HUDEP-2 (cell line): ENCODE results near the gene KDM1A.
"Not testable (repeated sequence)": the region's sequence is repeated elsewhere in the genome, so short reads cannot be mapped to it uniquely, and the experiment has no call there.

ENCODE experiments used
- DNase-seq, 76 experiments: peaks; one replicate each; lab custom pipeline; 2025; ENCODE audit not compliant: unreplicated experiment in 76 of 76; lab: John Stamatoyannopoulos, UW

KDM1A gene

DNA sequence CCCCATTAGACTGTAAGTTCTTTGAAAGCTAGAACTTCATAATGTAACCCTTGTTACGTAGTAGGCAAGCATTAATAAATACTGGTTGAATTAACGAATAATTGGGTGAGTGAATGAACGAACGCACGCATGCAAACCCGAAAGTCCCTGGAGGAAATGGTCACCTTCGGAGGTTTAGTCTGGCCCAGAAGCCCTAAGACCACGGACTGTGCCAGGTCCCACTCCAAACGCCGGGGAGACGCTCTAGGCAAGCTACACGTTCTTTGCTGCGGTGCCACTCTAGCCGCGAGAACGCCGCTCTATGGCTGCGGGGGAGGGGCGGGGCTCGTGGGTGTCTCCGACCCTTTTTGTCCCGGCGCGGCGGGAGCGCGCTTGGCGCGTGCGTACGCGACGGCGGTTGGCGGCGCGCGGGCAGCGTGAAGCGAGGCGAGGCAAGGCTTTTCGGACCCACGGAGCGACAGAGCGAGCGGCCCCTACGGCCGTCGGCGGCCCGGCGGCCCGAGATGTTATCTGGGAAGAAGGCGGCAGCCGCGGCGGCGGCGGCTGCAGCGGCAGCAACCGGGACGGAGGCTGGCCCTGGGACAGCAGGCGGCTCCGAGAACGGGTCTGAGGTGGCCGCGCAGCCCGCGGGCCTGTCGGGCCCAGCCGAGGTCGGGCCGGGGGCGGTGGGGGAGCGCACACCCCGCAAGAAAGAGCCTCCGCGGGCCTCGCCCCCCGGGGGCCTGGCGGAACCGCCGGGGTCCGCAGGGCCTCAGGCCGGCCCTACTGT lies at the start of gene KDM1A:
Gene KDM1A (plus strand): TSS at position 375 of the 769 bp plus-strand sequence. CDS start 129 bp downstream, at position 504.
- DNase-seq: peak in 75 of 76 experiments; percentile 67 to 98 (median 95)

DNA sequence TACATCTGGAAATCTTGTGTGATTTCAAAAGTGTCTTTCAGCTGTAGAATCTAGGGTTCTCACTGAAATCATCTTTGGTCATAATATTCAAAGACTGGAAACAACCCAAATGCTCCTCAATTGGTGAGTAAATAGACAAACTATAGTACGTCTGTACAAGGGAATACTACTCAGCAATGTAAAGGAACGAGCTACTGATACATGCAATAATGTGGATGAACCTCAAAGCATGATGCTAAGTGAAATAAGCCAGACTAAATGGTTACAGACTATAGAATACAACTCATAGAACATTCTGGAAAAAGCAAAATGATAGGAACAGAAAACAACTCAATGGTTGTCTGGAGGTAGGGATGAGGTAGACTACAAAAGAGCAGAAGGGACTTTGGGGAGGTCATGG lies 49.2 kb upstream of the KDM1A start:
- no peak for DNase-seq

DNA sequence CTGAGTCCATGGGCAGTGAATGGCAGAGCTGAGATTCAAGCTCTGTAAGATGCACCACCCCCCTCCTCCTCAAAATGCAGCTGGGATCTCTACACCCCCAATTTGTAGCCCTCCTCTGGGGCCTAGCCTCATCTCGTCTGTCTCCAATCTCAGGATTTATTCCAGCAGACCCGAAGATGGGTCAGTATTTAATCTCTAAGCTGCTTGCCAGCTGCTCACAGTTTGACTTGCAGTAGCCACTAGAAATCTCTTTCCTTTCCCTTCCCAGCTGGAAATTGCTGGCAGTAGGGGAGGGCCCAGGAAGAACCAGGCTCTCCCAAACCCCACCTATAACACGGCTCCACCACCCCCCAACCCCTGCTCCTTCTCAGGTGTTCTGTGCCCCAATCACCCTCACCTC lies 48.1 kb upstream of the KDM1A start:
- DNase-seq: no peak

DNA sequence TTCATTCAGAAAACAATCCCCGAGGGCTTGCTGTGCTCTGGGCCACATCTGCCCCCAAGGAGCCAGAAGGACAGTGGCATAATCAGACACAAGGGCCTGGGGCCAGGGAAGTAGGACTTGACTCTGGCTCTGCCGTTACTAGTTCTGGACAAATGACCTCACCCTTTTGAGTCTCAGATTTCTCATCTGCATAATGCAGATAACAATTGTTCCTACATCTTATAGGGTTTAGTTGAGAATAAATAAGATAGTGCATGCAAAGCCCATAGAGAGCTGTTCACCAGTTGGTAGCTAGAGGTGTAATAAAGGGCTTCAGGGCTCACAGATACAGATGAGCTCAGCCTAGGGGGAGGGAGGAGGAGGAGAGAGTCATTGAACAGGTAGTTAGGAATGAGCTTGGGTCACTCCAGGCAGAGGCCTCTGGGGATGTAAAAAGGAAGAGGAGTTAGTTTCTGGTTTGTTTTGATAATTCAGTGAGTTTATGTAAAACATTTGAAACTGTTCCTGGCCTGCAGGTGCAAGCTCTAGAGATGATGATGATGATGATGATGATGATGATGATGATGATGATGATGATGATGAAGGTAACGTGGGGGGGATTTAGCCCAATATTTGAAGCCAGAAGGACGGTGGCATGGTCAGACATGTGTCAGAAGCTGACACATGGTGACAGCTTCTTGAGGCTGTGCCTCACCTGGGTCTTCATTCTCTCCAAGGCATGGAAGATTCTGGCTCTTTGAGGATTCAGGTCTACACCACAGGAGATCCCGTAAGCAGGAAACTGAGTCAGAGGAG lies 47.5 kb upstream of the KDM1A start:
- DNase-seq: peak in 1 of 76 experiments; percentile 7

DNA sequence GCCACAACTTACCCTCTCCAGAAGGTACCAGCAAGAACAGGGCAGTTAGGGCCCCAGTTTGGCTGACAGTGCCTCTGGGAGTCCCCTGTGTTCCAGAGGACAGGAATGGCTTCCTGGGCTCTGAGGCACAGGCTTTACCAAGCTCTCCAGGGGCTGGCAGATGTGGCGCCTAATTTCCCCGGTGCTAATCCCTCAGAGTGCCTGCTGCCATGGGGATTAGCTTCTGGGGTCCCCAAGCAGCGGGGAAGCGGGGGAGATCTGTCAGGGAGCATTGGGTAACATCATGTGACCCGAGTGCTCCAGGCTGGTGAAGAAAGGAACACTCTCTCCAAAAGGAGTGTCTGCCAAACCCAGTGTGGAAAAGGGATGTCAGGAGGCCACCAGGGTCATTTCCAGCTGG lies 46.5 kb upstream of the KDM1A start, which contains the start of gene LACTBL1:
Gene LACTBL1 (minus strand): TSS at position 107 of the 400 bp plus-strand sequence. CDS start 550 bp downstream, outside the sequence.
- no peak for DNase-seq

DNA sequence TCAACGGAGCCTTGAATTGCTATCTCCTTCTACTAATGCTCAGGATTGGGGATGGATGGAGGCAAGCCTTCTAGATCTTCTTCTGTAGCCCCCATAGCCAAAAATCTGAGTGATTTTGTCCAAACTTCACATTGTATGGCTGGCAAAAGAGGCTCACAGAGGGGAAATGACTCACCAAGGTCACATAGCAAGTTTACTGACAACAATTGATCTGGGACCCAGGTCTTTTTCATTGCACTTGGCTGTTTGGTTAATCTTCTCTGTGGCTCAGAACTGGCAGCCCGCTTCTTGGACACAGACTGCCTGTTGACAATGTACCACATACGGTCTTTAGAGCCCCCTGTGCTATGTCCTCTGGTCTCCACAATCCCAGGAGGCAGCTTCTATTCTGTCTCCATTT lies 43.6 kb upstream of the KDM1A start:
- DNase-seq: no peak

DNA sequence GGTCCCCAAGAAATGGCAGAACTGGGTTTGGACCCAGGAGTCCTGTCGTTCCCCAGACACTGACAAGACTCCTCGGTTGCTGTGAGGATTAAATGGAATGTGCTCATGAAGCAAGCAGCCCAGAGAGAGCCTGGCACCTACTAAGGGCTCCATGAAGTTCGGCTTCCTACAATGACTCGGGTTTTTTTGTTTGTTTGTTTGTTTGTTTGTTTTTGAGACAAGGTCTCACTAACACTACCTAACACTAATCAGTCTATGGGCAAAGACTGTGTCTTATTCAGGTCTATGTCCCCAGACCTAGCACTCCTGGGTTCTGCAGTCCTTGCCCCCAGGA lies 43.2 kb upstream of the KDM1A start:
- DNase-seq: no peak

DNA sequence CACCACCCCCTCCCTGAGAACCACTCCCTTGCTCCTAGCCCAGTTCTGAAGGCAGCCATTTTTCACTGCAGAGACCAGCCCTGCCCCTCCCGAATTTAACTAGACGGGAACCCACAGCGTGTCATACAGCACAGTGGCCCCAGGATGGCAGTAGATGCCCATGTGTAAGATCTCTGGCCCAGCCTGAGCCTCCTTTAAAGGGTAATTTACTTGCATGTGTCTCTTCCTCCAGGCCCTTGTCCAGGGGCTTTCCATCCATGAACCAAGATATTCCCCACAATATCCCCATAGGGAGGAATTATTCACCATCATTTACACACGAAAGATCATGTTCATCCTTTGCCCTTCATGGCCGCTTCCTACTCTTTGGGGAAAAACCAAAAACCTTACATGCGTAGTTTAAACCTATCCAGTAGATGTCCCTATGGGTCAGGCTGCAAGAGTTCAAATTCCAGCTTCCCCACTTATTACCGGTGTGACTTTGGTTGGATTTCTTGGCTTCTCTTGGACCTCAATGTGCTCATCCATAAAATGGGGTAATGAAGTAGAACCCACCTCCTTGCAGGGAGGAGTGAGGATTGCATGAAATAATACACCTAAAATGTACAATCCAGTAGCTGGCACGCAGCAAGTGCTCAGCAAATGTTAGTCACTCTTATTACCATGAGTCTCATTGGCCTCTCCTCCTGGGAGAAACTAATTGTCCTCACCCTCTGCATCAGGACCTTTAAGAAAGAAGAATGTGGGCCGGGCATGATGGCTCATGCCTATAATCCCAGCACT lies 42.6 kb upstream of the KDM1A start:
- DNase-seq: peak in 68 of 76 experiments; percentile 14 to 82 (median 61)

DNA sequence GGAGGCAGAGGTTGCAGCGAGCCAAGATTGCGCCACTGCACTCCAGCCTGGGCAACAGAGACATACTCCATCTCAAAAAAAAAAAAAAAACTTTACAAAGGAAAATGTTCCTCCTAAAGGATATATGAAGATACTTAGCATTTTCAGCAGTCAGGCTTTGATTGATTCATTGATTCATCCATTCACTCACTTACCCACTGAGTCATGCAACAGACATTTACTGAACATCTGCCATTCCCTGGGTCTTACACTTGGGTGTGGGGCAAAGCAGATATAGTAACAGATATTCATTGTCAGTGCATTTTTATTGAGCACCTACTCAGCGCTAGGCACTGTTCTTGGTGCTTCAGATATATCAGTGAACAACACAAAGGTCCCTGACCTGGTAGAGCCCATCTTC lies 41.0 kb upstream of the KDM1A start:
- DNase-seq: no peak

DNA sequence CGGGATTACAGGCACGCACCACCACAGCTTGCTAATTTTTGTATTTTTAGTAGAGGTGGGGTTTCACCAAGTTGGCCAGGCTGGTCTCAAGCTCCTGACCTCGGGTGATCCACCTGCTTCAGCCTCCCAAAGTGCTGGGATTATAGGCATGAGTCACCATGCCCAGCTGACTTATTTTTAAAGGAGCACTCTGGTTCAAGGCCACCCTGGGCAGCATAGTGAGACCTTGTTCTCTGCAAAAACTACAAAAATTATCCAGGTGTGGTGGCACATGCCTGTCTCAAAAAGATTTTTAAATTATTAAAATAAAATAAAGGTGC lies 38.8 kb upstream of the KDM1A start:
- not testable (repeated sequence) for DNase-seq

DNA sequence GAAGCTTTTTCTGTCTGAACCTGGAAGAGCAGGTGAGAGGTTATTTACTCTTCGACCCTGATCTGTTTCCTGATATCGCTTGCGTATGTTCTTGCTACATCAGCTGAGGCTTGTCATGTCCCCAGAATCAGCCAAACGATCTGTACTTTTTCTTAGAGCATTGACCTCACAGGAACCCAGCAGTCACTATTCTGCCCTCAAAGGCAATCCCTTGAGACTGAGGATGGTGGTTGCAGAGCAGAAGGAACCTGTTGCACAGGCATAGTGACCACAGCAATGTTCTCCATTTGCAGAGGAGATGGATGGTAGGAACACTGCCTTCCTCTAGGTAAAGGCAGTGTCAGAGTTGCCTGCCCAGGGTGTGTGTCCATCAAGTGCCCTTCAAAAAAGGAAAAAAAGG lies 35.3 kb upstream of the KDM1A start:
- DNase-seq: no peak

DNA sequence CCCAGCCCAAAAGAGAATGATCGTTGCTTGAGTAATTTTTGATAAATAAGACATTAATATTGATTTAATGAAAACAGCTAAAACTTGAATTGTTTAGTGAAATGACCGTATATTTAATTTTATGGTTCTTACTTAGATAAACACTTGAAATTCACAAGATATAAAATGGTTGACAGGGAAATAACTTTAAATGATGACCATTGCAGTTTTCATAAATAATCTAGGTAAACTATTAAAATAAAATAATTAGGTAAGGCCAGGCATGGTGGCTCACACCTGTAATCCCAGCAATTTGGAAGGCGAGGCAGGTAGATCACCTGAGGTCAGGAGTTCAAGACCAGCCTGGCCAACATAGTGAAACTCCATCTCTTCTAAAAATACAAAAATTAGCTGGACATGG lies 26.9 kb upstream of the KDM1A start:
- not testable (repeated sequence) for DNase-seq

DNA sequence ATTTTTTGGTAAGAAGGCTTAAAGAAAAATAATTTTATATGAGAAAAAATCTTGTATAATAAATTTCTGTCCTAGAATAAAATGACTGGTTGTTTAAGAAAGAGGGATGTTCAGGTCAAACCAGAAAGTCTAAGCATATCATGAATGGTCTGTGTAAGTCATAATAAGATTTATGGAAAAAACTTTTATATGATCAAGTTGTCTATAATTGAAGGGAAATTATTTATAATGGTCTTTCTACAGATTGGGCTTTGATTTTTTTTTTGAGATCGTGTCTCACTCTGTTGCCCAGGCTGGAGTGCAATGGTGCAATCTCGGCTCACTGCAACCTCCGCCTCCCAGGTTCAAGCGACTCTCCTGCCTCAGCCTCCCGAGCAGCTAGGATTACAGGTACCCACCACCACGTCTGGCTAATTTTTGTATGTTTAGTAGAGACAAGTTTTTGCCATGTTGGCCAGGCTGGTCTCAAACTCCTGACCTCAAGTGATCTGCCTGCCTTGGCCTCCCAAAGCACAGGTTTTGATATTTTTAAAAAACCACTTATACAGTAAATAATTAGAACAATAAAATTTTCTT lies 26.0 kb upstream of the KDM1A start:
- not testable (repeated sequence) for DNase-seq

DNA sequence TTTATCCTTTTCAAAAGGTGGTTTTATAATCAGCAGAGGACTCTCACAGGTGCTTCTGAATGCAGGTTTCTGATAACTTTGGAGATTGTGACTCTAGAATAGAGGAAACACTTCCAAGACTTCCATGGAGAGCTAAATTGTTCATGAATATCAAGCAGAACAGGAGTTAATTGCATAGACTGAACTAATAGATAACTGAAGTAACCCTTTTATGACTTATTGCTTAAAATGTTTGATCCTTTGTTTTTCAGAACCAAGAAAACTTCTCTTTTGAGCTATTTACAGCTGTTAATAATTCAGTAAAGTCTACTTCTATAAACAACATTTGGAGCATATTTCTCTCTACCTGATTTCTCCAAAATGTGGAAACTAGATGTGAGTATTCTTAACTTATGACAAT lies 23.5 kb upstream of the KDM1A start:
- DNase-seq: no peak

DNA sequence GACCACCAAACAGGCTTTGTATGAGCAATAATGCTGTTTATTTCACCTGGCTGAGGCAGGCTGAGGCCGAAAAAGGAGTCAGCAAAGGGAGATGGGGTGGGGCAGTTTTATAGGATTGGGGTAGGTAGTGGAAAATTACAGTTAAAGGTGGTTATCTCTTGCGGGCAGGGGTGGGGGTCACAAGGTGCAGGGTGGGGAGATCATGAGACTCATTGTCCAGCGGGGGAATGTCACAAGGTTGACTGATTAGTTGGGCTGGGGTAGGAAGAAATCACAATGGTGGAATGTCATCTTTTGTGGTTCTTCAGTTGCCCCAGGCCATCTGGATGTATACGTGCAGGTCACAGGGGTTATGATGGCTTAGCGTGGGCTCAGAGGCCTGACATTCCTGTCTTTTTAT lies 21.7 kb upstream of the KDM1A start:
- peak in 30 of 76 experiments; percentile 5 to 64 (median 13) for DNase-seq

DNA sequence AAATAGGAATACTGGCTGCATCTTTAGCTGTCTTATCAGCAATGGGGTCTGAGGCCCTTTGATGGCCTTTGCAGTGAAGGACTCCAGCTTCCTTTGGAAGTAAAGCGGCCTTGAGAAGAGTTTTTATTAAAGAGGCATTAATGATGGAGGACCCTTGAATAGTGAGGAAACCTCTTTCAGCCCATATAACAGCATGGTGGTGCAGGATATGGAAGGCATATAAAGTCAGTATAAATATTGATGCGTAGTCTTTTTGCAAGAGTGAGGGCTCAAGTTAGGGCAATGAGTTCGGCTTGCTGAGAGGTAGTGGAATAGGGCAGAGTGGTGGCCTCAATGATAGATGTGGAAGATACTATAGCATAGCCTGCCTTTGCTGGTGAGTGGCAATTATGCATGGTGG lies 19.1 kb upstream of the KDM1A start:
- DNase-seq: not testable (repeated sequence)

DNA sequence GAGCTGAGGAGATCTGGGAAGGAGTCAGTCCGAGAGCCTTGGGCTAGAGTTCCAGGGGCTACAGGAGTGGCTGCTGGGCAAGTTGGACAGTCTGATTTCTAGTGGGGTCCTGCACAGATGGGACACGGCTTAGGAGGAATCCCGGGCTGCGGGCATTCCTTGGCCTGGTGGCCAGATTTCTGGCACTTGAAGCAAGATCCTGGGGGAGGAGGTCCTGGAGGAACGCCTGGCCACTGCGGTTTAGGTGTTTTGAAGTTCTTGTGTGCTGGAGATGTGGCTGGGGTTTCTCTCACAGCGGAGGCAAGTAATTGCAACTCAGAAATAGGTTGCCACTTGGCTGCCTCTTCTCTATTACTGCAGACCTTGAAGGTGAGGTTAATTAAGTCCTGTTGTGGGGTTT lies 17.1 kb upstream of the KDM1A start:
- DNase-seq: not testable (repeated sequence)

DNA sequence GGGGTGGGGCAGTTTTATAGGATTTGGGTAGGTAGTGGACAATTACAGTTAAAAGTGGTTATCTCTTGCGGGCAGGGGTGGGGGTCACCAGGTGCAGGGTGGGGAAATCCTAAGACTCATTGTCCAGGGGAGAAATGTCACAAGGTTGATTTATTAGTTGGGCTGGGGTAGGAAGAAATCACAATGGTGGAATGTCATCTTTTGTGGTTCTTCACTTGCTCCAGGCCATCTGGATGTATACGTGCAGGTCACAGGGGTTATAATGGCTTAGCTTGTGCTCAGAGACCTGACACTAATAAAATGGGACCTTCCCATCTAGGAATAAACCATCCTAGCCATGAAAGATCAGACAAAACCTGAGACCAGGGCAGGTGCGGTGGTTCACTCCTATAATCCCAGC lies 15.2 kb upstream of the KDM1A start:
- no peak for DNase-seq

DNA sequence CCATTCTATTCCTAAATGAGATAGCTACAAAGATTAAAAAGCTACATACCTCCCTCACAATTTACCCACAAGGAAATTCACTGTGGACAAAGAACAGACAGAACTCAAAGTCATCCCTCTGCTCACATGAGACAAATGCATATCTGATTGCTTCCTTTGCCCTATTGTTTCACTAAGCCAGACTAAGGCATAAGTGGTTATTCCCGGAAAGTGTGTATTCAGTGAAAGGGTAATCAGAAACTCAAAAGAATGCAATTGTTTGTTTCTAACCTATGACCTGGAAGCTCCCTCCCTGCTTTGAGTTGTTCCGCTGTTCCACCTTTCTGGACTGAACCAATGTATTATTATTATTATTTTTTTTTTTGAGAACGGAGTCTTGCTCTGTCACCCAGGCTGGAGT lies 14.5 kb upstream of the KDM1A start:
- not testable (repeated sequence) for DNase-seq

DNA sequence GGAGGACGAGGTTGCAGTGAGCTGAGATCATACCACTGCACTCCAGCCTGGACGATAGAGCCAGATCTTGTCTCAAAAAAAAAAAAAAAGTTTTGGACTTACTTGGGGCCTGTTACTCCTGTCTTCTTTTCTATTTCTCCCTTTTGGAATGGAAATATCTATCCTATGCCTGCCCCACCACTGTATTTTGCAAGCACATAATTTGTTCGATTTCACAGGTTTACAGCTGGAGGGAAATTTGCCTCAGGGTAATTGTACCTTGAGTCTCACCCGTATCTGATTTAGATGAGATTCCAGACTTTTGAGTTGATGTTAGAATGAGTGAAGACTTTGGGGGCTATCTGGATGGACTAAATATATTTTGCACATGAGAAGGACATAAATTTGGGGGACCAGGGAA lies 12.2 kb upstream of the KDM1A start:
- DNase-seq: no peak

DNA sequence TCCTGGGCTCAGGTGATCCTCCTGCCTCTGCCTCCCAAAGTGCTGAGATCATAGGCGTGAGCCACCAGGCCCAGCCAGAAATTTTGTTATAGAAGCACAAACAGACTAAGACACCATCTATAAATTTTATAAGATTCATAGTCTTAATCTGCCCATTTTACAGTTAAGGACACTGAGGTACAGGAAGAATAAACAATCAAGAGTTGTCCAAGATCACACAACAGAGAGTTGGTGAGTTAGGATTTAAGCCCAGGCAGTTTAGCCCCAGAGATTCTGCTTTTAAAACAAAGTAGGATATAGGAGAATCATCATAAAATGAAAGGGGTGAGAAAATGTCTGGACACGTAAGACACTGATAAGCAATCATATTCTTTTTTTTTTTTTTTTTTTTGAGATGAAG lies 10.4 kb upstream of the KDM1A start:
- DNase-seq: no peak
